Left ventricle myocardium inferior (tissue), 1 donor: ENCODE data around the gene EIF4EBP3. TPM values are rescaled to one million over a fixed set of nuclear protein-coding genes. Genes with fewer than 3 reads are reported as not detected.

Experiments used
- DNase-seq: peaks from one replicate; pipeline ENCODE4 v3.0.0-alpha.2; 2020
- H3K27ac ChIP-seq: fragments of 200-600 bp; replicated peaks from 2 replicates; pipeline ENCODE4 v1.8.0; 2021
- H3K27me3 ChIP-seq: fragments of 200-600 bp; 2 replicates; pipeline ENCODE4 v1.8.0; 2021; ENCODE audit warnings: low read depth
- H3K36me3 ChIP-seq: fragments of 200-600 bp; 2 replicates; pipeline ENCODE4 v1.8.0; 2021
- H3K4me1 ChIP-seq: fragments of 200-600 bp; 2 replicates; pipeline ENCODE4 v1.8.0; 2021
- H3K4me3 ChIP-seq: fragments of 200-600 bp; 2 replicates; pipeline ENCODE4 v1.8.0; 2021; ENCODE audit warnings: mild to moderate bottlenecking, moderate library complexity
- H3K9me3 ChIP-seq: fragments of 200-600 bp; replicated peaks from 2 replicates; pipeline ENCODE4 v1.8.0; 2021
- CTCF ChIP-seq: fragments of 200-600 bp; IDR thresholded peaks from 2 replicates; pipeline ENCODE4 v1.8.0; 2021; ENCODE audit warnings: antibody characterized with exemption, mild to moderate bottlenecking, borderline replicate concordance
- intact Hi-C: fragments of 100-400 bp; cut with micrococcal nuclease; formaldehyde crosslinking; loops from one replicate; pipeline ENCODE4 v1.11.0; 2022
- total RNA-seq: library from RNA; stranded (reverse); fragmentation: NEBNext Ultra II Directional; extraction: Animal tissue kit (Norgen Biotek cat#: 25700); gene quantifications from one replicate; pipeline ENCODE4 v1.2.1, GENCODE V29; 2021
- donor health status: DM: no; HTN: yes; CAD: no; lungs with severe emphysema.

The EIF4EBP3 gene
- total RNA-seq, 1 donor from 2014 or later, result 13.1 TPM

- no peaks in the 10 kb centered on the region for H3K4me1 ChIP-seq
- H3K27ac ChIP-seq, result no peak overlapping the region
- intact Hi-C loops, result no loop called here
- no peak for TF ChIP-seq CTCF
- no peaks in the 10 kb centered on the region for H3K27me3 ChIP-seq
- DNase-seq, result no peak
- peaks cover 72% of the 10 kb centered on the region for H3K36me3 ChIP-seq
- H3K4me3 ChIP-seq, result no peak overlapping the region
- no peaks in the 10 kb centered on the region for H3K9me3 ChIP-seq
Observed at GRCh38 chr5:140513124-140513523, 34.3 kb upstream of the EIF4EBP3 start.

GRCh38 chr5:140524003-140524402 is 23.5 kb upstream of the EIF4EBP3 start:
- TF ChIP-seq CTCF, result no peak
- H3K27ac ChIP-seq, result no peak overlapping the region
- no peak overlapping the region for H3K4me3 ChIP-seq
- intact Hi-C loops, result no loop called here
- H3K4me1 ChIP-seq, result no peaks in the 10 kb centered on the region
- H3K27me3 ChIP-seq, result no peaks in the 10 kb centered on the region
- peaks cover 60% of the 10 kb centered on the region for H3K36me3 ChIP-seq
- DNase-seq, result no peak
- H3K9me3 ChIP-seq, result no peaks in the 10 kb centered on the region

- Histone ChIP-seq H3K27ac (no peak overlapping the region), H3K4me1 (peaks cover 6% of the 10 kb centered on the region), H3K9me3 (no peaks in the 10 kb centered on the region), H3K27me3 (no peaks in the 10 kb centered on the region), H3K4me3 (no peak overlapping the region), H3K36me3 (peaks cover 96% of the 10 kb centered on the region)
- intact Hi-C loops, result loop anchor here (10.0 kb wide), 1 partner anchor 105 kb away; the partner anchor contains the start of genes IK and NDUFA2
- no peak for TF ChIP-seq CTCF
- no peak for DNase-seq
Observed at GRCh38 chr5:140540227-140540626, 7.2 kb upstream of the EIF4EBP3 start.

- intact Hi-C loops, result loop anchor here (10.0 kb wide), 1 partner anchor 102 kb away; the partner anchor contains the start of genes IK and NDUFA2
- no peak for TF ChIP-seq CTCF
- no peak for DNase-seq
- Histone ChIP-seq H3K27me3 (no peaks in the 10 kb centered on the region), H3K27ac (no peak overlapping the region), H3K36me3 (peaks cover 70% of the 10 kb centered on the region), H3K4me3 (no peak overlapping the region), H3K4me1 (peaks cover 24% of the 10 kb centered on the region), H3K9me3 (no peaks in the 10 kb centered on the region)
Observed at GRCh38 chr5:140542972-140543371, 4.5 kb upstream of the EIF4EBP3 start.

GRCh38 chr5:140544986-140545385 is 2.5 kb upstream of the EIF4EBP3 start:
- Histone ChIP-seq H3K27ac (no peak overlapping the region), H3K36me3 (peaks cover 54% of the 10 kb centered on the region), H3K9me3 (no peaks in the 10 kb centered on the region), H3K27me3 (no peaks in the 10 kb centered on the region), H3K4me3 (no peak overlapping the region), H3K4me1 (peaks cover 44% of the 10 kb centered on the region)
- no peak for DNase-seq
- intact Hi-C loops, result loop anchor here (10.0 kb wide), 1 partner anchor 100 kb away; the partner anchor contains the start of genes IK and NDUFA2
- no peak for TF ChIP-seq CTCF

GRCh38 chr5:140545606-140546005 is 1.9 kb upstream of the EIF4EBP3 start:
- peaks cover 54% of the 10 kb centered on the region for H3K36me3 ChIP-seq

More at GRCh38 chr5:140545606-140546005, 1.9 kb upstream of the EIF4EBP3 start:
- TF ChIP-seq CTCF, result no peak
- Histone ChIP-seq H3K4me3 (no peak overlapping the region), H3K9me3 (no peaks in the 10 kb centered on the region), H3K27ac (no peak overlapping the region), H3K4me1 (peaks cover 50% of the 10 kb centered on the region), H3K27me3 (no peaks in the 10 kb centered on the region)
- DNase-seq, result no peak
- intact Hi-C loops, result loop anchor here (10.0 kb wide), 1 partner anchor 99 kb away; the partner anchor contains the start of genes IK and NDUFA2
